ENCODE measurements around the gene GJA5. TPM values are rescaled to one million over a fixed set of nuclear protein-coding genes. Genes with fewer than 3 reads are reported as not detected.

GJA5 gene
- total RNA-seq, 1 donor from 2014 or later = not detected

GRCh38 chr1:147777694-147778093 lies 17.3 kb upstream of the GJA5 start:
- peaks cover 43% of the 10 kb centered on the region for H3K27me3 Mint-ChIP-seq
- H3K9me3 Mint-ChIP-seq = no peaks in the 10 kb centered on the region
- no peak overlapping the region for H3K27ac Mint-ChIP-seq
- intact Hi-C loops (cut with micrococcal nuclease) = no loop called here
- no peak overlapping the region for H3K4me3 Mint-ChIP-seq
- peaks cover 8% of the 10 kb centered on the region for H3K4me1 Mint-ChIP-seq
- DNase-seq = no peak
- no peaks in the 10 kb centered on the region for H3K36me3 Mint-ChIP-seq (ENCODE audit: low read depth)

GRCh38 chr1:147773215-147773715 lies 12.9 kb upstream of the GJA5 start:
- Mint-ChIP-seq H3K36me3 (ENCODE audit: low read depth) (no peaks in the 10 kb centered on the region), H3K4me1 (peaks cover 10% of the 10 kb centered on the region), H3K27me3 (peaks cover 24% of the 10 kb centered on the region), H3K4me3 (peak overlapping the region; percentile 22), H3K27ac (no peak overlapping the region), H3K9me3 (no peaks in the 10 kb centered on the region)
- no peak for DNase-seq
- intact Hi-C loops (cut with micrococcal nuclease) = no loop called here

- Mint-ChIP-seq H3K4me3 (no peak overlapping the region), H3K36me3 (ENCODE audit: low read depth) (no peaks in the 10 kb centered on the region), H3K9me3 (no peaks in the 10 kb centered on the region), H3K4me1 (peaks cover 10% of the 10 kb centered on the region), H3K27me3 (peaks cover 23% of the 10 kb centered on the region), H3K27ac (no peak overlapping the region)
- DNase-seq = no peak
- intact Hi-C loops (cut with micrococcal nuclease) = no loop called here
These were observed 12.2 kb upstream of the GJA5 start for GRCh38 chr1:147772570-147772969.

- H3K9me3 Mint-ChIP-seq = no peaks in the 10 kb centered on the region
- peaks cover 21% of the 10 kb centered on the region for H3K27me3 Mint-ChIP-seq
- H3K4me1 Mint-ChIP-seq = peaks cover 10% of the 10 kb centered on the region
- no peak overlapping the region for H3K27ac Mint-ChIP-seq
- no peaks in the 10 kb centered on the region for H3K36me3 Mint-ChIP-seq (ENCODE audit: low read depth)
- H3K4me3 Mint-ChIP-seq = no peak overlapping the region
- intact Hi-C loops (cut with micrococcal nuclease) = no loop called here
- no peak for DNase-seq
These were observed 11.1 kb upstream of the GJA5 start for GRCh38 chr1:147771226-147772125.

GRCh38 chr1:147769106-147769505 lies 8.7 kb upstream of the GJA5 start:
- H3K4me3 Mint-ChIP-seq = no peak overlapping the region
- peaks cover 15% of the 10 kb centered on the region for H3K27me3 Mint-ChIP-seq
- H3K9me3 Mint-ChIP-seq = no peaks in the 10 kb centered on the region
- H3K27ac Mint-ChIP-seq = no peak overlapping the region
- peaks cover 10% of the 10 kb centered on the region for H3K4me1 Mint-ChIP-seq
- intact Hi-C loops (cut with micrococcal nuclease) = no loop called here
- DNase-seq = no peak
- no peaks in the 10 kb centered on the region for H3K36me3 Mint-ChIP-seq (ENCODE audit: low read depth)

GRCh38 chr1:147768582-147768981 lies 8.2 kb upstream of the GJA5 start:
- peaks cover 10% of the 10 kb centered on the region for H3K4me1 Mint-ChIP-seq
- intact Hi-C loops (cut with micrococcal nuclease) = no loop called here

GRCh38 chr1:147768101-147768500 lies 7.7 kb upstream of the GJA5 start:
- Mint-ChIP-seq H3K36me3 (ENCODE audit: low read depth) (no peaks in the 10 kb centered on the region), H3K4me1 (peaks cover 6% of the 10 kb centered on the region), H3K4me3 (no peak overlapping the region), H3K27ac (no peak overlapping the region), H3K9me3 (no peaks in the 10 kb centered on the region), H3K27me3 (peaks cover 7% of the 10 kb centered on the region)
- DNase-seq = no peak
- intact Hi-C loops (cut with micrococcal nuclease) = no loop called here

More at GRCh38 chr1:147768582-147768981, 8.2 kb upstream of the GJA5 start:
- H3K36me3 Mint-ChIP-seq (ENCODE audit: low read depth) = no peaks in the 10 kb centered on the region
- H3K27ac Mint-ChIP-seq = no peak overlapping the region
- peaks cover 11% of the 10 kb centered on the region for H3K27me3 Mint-ChIP-seq
- H3K4me3 Mint-ChIP-seq = no peak overlapping the region
- H3K9me3 Mint-ChIP-seq = no peaks in the 10 kb centered on the region
- no peak for DNase-seq

- H3K4me3 Mint-ChIP-seq = no peak overlapping the region
- no peak overlapping the region for H3K27ac Mint-ChIP-seq
- H3K4me1 Mint-ChIP-seq = peaks cover 12% of the 10 kb centered on the region
- H3K36me3 Mint-ChIP-seq (ENCODE audit: low read depth) = no peaks in the 10 kb centered on the region
- no peaks in the 10 kb centered on the region for H3K9me3 Mint-ChIP-seq
- H3K27me3 Mint-ChIP-seq = peaks cover 2% of the 10 kb centered on the region
- intact Hi-C loops (cut with micrococcal nuclease) = no loop called here
- DNase-seq = peak; percentile 59
These were observed 2.0 kb upstream of the GJA5 start for GRCh38 chr1:147762233-147763024.

- Mint-ChIP-seq H3K9me3 (no peaks in the 10 kb centered on the region), H3K4me3 (no peak overlapping the region), H3K36me3 (ENCODE audit: low read depth) (no peaks in the 10 kb centered on the region), H3K27ac (no peak overlapping the region), H3K4me1 (peaks cover 12% of the 10 kb centered on the region), H3K27me3 (peaks cover 4% of the 10 kb centered on the region)
- no peak for DNase-seq
- intact Hi-C loops (cut with micrococcal nuclease) = no loop called here
These were observed 1.9 kb downstream of the GJA5 start for GRCh38 chr1:147758379-147759100.

- intact Hi-C loops (cut with micrococcal nuclease) = no loop called here
- no peak overlapping the region for H3K4me3 Mint-ChIP-seq
- no peaks in the 10 kb centered on the region for H3K9me3 Mint-ChIP-seq
- H3K27ac Mint-ChIP-seq = no peak overlapping the region
- no peak for DNase-seq
- peaks cover 4% of the 10 kb centered on the region for H3K4me1 Mint-ChIP-seq
- no peaks in the 10 kb centered on the region for H3K36me3 Mint-ChIP-seq (ENCODE audit: low read depth)
- H3K27me3 Mint-ChIP-seq = peaks cover 4% of the 10 kb centered on the region
These were observed 3.1 kb downstream of the GJA5 start for GRCh38 chr1:147757015-147757990.

- H3K9me3 Mint-ChIP-seq = no peaks in the 10 kb centered on the region
- DNase-seq = no peak
- H3K27ac Mint-ChIP-seq = no peak overlapping the region
- H3K27me3 Mint-ChIP-seq = peaks cover 4% of the 10 kb centered on the region
- H3K36me3 Mint-ChIP-seq (ENCODE audit: low read depth) = no peaks in the 10 kb centered on the region
- H3K4me3 Mint-ChIP-seq = no peak overlapping the region
- H3K4me1 Mint-ChIP-seq = no peaks in the 10 kb centered on the region
- intact Hi-C loops (cut with micrococcal nuclease) = no loop called here
These were observed 4.1 kb downstream of the GJA5 start for GRCh38 chr1:147756341-147756740.

- peaks cover 4% of the 10 kb centered on the region for H3K27me3 Mint-ChIP-seq
- H3K4me1 Mint-ChIP-seq = no peaks in the 10 kb centered on the region
- intact Hi-C loops (cut with micrococcal nuclease) = no loop called here
- H3K27ac Mint-ChIP-seq = no peak overlapping the region
- H3K9me3 Mint-ChIP-seq = no peaks in the 10 kb centered on the region
- H3K4me3 Mint-ChIP-seq = no peak overlapping the region
- H3K36me3 Mint-ChIP-seq (ENCODE audit: low read depth) = no peaks in the 10 kb centered on the region
- no peak for DNase-seq
These were observed 5.7 kb downstream of the GJA5 start for GRCh38 chr1:147754661-147755060.

GRCh38 chr1:147753081-147753480 lies 7.3 kb downstream of the GJA5 start:
- Mint-ChIP-seq H3K27ac (no peak overlapping the region), H3K4me3 (no peak overlapping the region), H3K4me1 (no peaks in the 10 kb centered on the region), H3K27me3 (peaks cover 8% of the 10 kb centered on the region), H3K9me3 (no peaks in the 10 kb centered on the region), H3K36me3 (ENCODE audit: low read depth) (no peaks in the 10 kb centered on the region)
- no peak for DNase-seq
- intact Hi-C loops (cut with micrococcal nuclease) = no loop called here

Measured in activated CD4-positive, alpha-beta T cell treated with anti-CD3 and anti-CD28 coated beads, Interleukin-2, amount 10 ng/mL, durations not matched to agents 24 days and 14 days (primary cell).